Ishikawa (cell line): ENCODE data around the gene OXER1.

Source experiments
- CEBPB ChIP-seq: IDR thresholded peaks from 2 replicates; pipeline ENCODE4 v1.6.1; 2012
- CREB1 ChIP-seq: IDR thresholded peaks from 2 replicates; pipeline ENCODE4 v1.6.1; 2012; ENCODE audit warnings: low read depth
- EGR1 ChIP-seq: IDR thresholded peaks from 2 replicates; pipeline ENCODE4 v1.6.1; 2012
- EP300 ChIP-seq: IDR thresholded peaks from 2 replicates; pipeline ENCODE4 v1.6.1; 2012; ENCODE audit warnings: borderline replicate concordance
- FOXM1 ChIP-seq: IDR thresholded peaks from 2 replicates; pipeline ENCODE4 v1.6.1; 2012; ENCODE audit warnings: low read depth, borderline replicate concordance
- NFIC ChIP-seq: IDR thresholded peaks from 2 replicates; pipeline ENCODE4 v1.6.1; 2012
- RAD21 ChIP-seq: IDR thresholded peaks from 2 replicates; pipeline ENCODE4 v1.6.1; 2012; ENCODE audit warnings: low read depth
- REST ChIP-seq: IDR thresholded peaks from 2 replicates; pipeline ENCODE4 v1.6.1; 2012; ENCODE audit warnings: low read depth, mild to moderate bottlenecking
- TAF1 ChIP-seq: IDR thresholded peaks from 2 replicates; pipeline ENCODE4 v1.6.1; 2012; ENCODE audit warnings: low read depth, mild to moderate bottlenecking
- TCF12 ChIP-seq: IDR thresholded peaks from 2 replicates; pipeline ENCODE4 v1.6.1; 2012; ENCODE audit warnings: low read depth
- TEAD4 ChIP-seq: IDR thresholded peaks from 2 replicates; pipeline ENCODE4 v1.6.1; 2012
- USF1 ChIP-seq: IDR thresholded peaks from 2 replicates; pipeline ENCODE4 v1.6.1; 2012
- YY1 ChIP-seq: IDR thresholded peaks from 2 replicates; pipeline ENCODE4 v1.6.1; 2012; ENCODE audit warnings: low read depth
- ZBTB7A ChIP-seq: IDR thresholded peaks from 2 replicates; pipeline ENCODE4 v1.6.1; 2012; ENCODE audit warnings: low read depth
- TF ChIP-seq, protein P1 (sequence below): IDR thresholded peaks from 2 replicates; pipeline ENCODE4 v1.6.1; 2012

Gene OXER1

DNA sequence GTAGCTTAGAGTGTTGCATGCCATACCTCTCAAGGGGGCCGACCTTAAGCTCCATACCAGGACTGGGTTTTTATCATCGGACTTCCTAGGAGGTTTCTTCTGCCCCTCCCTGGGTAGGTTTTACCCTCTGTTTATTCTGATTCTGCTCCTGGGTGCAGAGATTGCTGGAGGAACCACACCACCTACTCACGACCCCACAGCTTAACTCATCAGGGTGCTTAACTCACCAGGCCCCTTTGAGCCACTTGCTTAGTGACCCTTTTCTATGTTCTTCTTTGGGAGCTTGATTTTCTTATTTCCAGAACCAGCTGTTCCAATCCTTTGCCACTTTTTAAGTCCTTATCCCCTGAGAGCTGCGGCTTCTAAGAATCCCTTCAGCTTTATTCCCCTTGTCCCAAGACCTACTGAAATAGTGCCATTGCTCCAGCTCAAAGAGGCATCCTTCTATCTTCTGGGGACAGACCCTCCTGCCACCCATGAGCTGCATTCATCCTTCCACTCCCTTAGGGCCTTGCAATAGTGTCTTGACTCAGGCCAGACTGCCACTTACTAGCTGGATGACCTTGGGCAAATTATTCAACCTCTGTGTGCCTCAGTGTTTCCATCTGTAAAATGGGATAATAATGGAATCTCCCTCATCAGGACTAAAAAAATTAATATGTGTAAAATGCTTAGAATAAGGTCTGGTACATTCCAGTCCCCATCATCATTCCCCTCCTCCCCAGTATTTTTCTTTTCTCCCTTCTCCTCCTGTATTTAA is 5.8 kb downstream of the OXER1 start:
- TF ChIP-seq YY1 (no peak), EGR1 (no peak), NFIC (no peak), USF1 (no peak), TAF1 (no peak)
- TF ChIP-seq, protein P1, sequence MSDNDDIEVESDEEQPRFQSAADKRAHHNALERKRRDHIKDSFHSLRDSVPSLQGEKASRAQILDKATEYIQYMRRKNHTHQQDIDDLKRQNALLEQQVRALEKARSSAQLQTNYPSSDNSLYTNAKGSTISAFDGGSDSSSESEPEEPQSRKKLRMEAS, result no peak

DNA sequence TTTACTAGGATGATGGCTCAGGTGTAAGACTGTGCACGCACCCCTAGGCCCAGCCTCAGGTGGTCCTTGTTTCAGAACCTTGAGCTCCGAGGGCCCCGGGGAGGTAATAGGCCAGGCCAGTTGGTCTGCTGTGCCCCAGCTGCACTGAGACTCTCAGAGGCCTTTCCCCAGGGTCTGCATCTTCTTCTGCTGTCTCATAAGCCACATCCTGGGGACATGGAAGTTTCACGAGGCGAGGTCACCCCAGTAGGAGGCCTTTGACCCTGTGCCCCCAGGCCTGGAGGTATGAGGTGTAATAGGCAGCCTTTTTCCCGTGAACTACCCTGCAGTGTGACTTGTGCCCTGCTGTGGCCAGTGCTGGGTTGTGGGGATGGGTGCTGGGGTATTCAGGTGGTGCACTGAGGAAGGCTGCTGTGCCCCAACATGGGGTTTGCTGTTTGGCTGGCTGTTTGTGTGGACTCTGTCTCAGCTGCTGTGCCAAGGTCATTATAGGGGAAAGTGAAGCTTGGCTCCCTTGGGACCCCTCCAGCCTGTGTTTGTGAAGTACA is 6.9 kb downstream of the OXER1 start:
- TF ChIP-seq EGR1 (no peak), FOXM1 (no peak)

DNA sequence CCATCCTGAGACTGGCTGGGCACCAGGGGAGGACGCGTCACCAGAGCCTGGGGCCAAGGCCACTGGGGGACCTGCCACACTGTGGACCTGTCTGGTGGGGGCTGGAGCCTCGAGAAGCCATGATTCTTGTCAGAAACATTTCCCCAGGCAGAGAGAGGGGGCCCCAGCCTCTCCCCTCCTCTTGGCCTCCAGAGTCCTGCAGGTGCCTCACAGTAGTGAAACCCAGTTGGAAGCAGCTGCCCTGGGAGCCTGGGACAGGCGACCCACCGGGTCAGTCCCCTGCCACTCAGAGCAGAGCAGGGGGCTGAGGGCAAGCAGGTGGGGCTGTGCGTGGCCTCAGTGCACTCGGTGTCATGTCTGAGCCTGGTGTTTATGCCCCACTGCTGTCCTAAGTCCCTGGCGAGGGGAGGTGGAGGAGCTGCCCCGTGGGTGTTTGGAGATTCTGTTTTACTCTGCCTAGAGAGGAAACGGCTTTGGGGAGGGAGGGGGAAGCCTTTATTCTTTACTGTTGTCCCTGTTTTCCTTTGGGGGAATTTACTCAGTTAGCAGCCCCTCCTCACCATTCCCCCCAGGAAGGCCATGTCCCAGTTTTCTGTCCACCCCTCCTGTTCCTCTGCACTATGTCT is 7.7 kb downstream of the OXER1 start:
- TF ChIP-seq TCF12, result no peak
- no peak for TF ChIP-seq NFIC
- TF ChIP-seq EGR1, result no peak
- TF ChIP-seq YY1, result no peak
- no peak for TF ChIP-seq USF1
- no peak for TF ChIP-seq REST
- no peak for TF ChIP-seq CREB1
- TF ChIP-seq TAF1, result no peak
- TF ChIP-seq, protein P1, result no peak
- TF ChIP-seq RAD21, result no peak

GRCh38 chr2:42755191-42755880 is 8.6 kb downstream of the OXER1 start:
- TF ChIP-seq, protein P1, result no peak
- TF ChIP-seq REST (no peak), EP300 (no peak), CREB1 (no peak), TCF12 (no peak), RAD21 (no peak), EGR1 (no peak)

GRCh38 chr2:42754776-42755140 is 9.2 kb downstream of the OXER1 start:
- TF ChIP-seq TEAD4, result no peak
- no peak for TF ChIP-seq USF1
- TF ChIP-seq FOXM1, result no peak
- no peak for TF ChIP-seq TAF1
- no peak for TF ChIP-seq REST
- TF ChIP-seq EGR1, result no peak
- no peak for TF ChIP-seq YY1
- no peak for TF ChIP-seq EP300
- TF ChIP-seq, protein P1, result no peak
- TF ChIP-seq ZBTB7A, result no peak
- TF ChIP-seq CEBPB, result no peak
- no peak for TF ChIP-seq NFIC
- TF ChIP-seq CREB1, result no peak
- no peak for TF ChIP-seq TCF12
- TF ChIP-seq RAD21, result no peak
